B cell (primary cell): Measurements from ENCODE around the gene KCNIP2. TPM values are rescaled to one million over a fixed set of nuclear protein-coding genes. Genes with fewer than 3 reads are reported as not detected.

Source experiments
- ATAC-seq: fragments of 200-7000 bp; cut with Tn5 transposase; one replicate; pipeline ENCODE4 v1.10.0; 2021; ENCODE audit warnings: low read depth, mild to moderate bottlenecking, moderate number of reproducible peaks, moderate library complexity
- CTCF ChIA-PET: fragments of 350-600 bp; sonication (Branson Sonifier 250); formaldehyde crosslinking; loops from one replicate; lab custom pipeline; 2021; ENCODE audit warnings: antibody characterized with exemption, inconsistent platforms; lab: Charles Lee
- POLR2A ChIA-PET: fragments of 350-600 bp; sonication (Branson Sonifier 250); formaldehyde crosslinking; loops from one replicate; lab custom pipeline; 2021; ENCODE audit warnings: antibody characterized with exemption; lab: Charles Lee
- DNase-seq: peaks from one replicate; pipeline ENCODE4 v3.0.0; 2013
- H2AFZ ChIP-seq: 2 replicates; pipeline ENCODE4 v1.6.1; 2012; ENCODE audit warnings: mild to moderate bottlenecking, low read depth, low read length; ENCODE audit not compliant: insufficient read depth, poor library complexity, severe bottlenecking
- H3K27ac ChIP-seq, 2 donors: 1 replicate in 1 of 2; 2 replicates in 1 of 2; pipeline ENCODE4 v1.5.1; 2012 to 2013; ENCODE audit warnings: low read length in 2 of 2, mild to moderate bottlenecking in 2 of 2, moderate library complexity in 1 of 2
- H3K27me3 ChIP-seq, 4 experiments: fragments of 200-600 bp in 1 of 4; sonication (generic) in 1 of 4; replicated peaks in 1 of 4; 1 replicate in 2 of 4; 2 replicates in 2 of 4; pipeline versions ENCODE4 v1.6.1 to v1.7.0; 2013 to 2016; ENCODE audit warnings: low read length in 3 of 4, mild to moderate bottlenecking in 2 of 4, mixed read lengths in 1 of 4, moderate library complexity in 1 of 4; ENCODE audit not compliant: insufficient read depth in 4 of 4, control insufficient read depth in 3 of 4; ENCODE audit errors: control extremely low read depth in 1 of 4
- H3K36me3 ChIP-seq, 2 experiments: replicated peaks in 1 of 2; 1 replicate in 1 of 2; 2 replicates in 1 of 2; pipeline versions ENCODE4 v1.6.1 to v1.7.1; 2013; ENCODE audit warnings: low read length in 1 of 2; ENCODE audit not compliant: insufficient read depth in 2 of 2, control insufficient read depth in 1 of 2; ENCODE audit errors: control extremely low read depth in 1 of 2, extremely low read depth in 1 of 2
- H3K4me1 ChIP-seq, 2 donors: fragments of 200-600 bp in 1 of 2; sonication (generic) in 1 of 2; 1 replicate in 1 of 2; 2 replicates in 1 of 2; pipeline versions ENCODE4 v1.5.1 to v1.6.1; 2013 to 2017; ENCODE audit warnings: low read length in 2 of 2; ENCODE audit not compliant: control insufficient read depth in 2 of 2, insufficient read depth in 2 of 2
- H3K4me2 ChIP-seq: replicated peaks from 2 replicates; pipeline ENCODE3; 2012; ENCODE audit warnings: mild to moderate bottlenecking, low read depth, low read length; ENCODE audit not compliant: poor library complexity, severe bottlenecking
- H3K4me3 ChIP-seq, 5 experiments: fragments of 200-600 bp in 1 of 5; sonication (generic) in 1 of 5; 1 replicate in 3 of 5; 2 replicates in 2 of 5; pipeline versions ENCODE4 v1.5.1 to v1.7.0; 2011 to 2016; ENCODE audit warnings: low read length in 4 of 5, mild to moderate bottlenecking in 4 of 5, low read depth in 2 of 5, control low read depth in 1 of 5, moderate library complexity in 1 of 5; ENCODE audit not compliant: insufficient read depth in 1 of 5; ENCODE audit errors: control extremely low read depth in 1 of 5, extremely low read depth in 1 of 5
- H3K79me2 ChIP-seq: fragments of 200-600 bp; sonication (generic); one replicate; pipeline ENCODE4 v1.6.0; 2016; ENCODE audit warnings: low read length; ENCODE audit not compliant: control insufficient read depth, insufficient read depth
- H3K9ac ChIP-seq: fragments of 200-600 bp; sonication (generic); 2 replicates; pipeline ENCODE4 v1.6.1; 2017; ENCODE audit warnings: mild to moderate bottlenecking, low read length, moderate library complexity
- H3K9me3 ChIP-seq, 3 donors: one replicate each; pipeline versions ENCODE4 v1.6.1 to v1.7.1; 2013; ENCODE audit warnings: low read length in 2 of 3; ENCODE audit not compliant: control insufficient read depth in 2 of 3, insufficient read depth in 1 of 3; ENCODE audit errors: control extremely low read depth in 1 of 3
- H4K20me1 ChIP-seq: 2 replicates; pipeline ENCODE4 v1.6.0; 2012; ENCODE audit warnings: mild to moderate bottlenecking, low read length; ENCODE audit not compliant: insufficient read depth, control insufficient read depth, poor library complexity, severe bottlenecking
- H3K27ac Mint-ChIP-seq: one replicate; pipeline ENCODE4 v1.8.0; 2021; ENCODE audit warnings: mixed read lengths
- H3K27me3 Mint-ChIP-seq: one replicate; pipeline ENCODE4 v1.8.0; 2021; ENCODE audit warnings: mixed read lengths
- H3K4me1 Mint-ChIP-seq: one replicate; pipeline ENCODE4 v1.8.0; 2021; ENCODE audit warnings: mixed read lengths
- H3K4me3 Mint-ChIP-seq: one replicate; pipeline ENCODE4 v1.8.0; 2021; ENCODE audit warnings: mixed read lengths
- H3K9me3 Mint-ChIP-seq: one replicate; pipeline ENCODE4 v1.8.0; 2022; ENCODE audit warnings: mixed read lengths; ENCODE audit not compliant: insufficient read depth
- EZH2 ChIP-seq: IDR thresholded peaks from 2 replicates; pipeline ENCODE4 v1.6.1; 2012; ENCODE audit warnings: borderline replicate concordance, low read depth, mild to moderate bottlenecking, moderate library complexity, low read length; ENCODE audit not compliant: insufficient read depth, poor library complexity, severe bottlenecking
- WGBS: methylation state at CpG from one replicate; pipeline ENCODE4 v1.1.5; 2013; ENCODE audit warnings: missing lambda C conversion rate; ENCODE audit not compliant: insufficient coverage; 5-methylcytosine and 5-hydroxymethylcytosine counted together
- intact Hi-C: fragments of 100-400 bp; cut with micrococcal nuclease; formaldehyde crosslinking; loops from one replicate; pipeline ENCODE4 v1.10.0; 2022
- polyA plus RNA-seq: library from polyadenylated mRNA; depleted of rRNA; stranded (reverse); fragments of >200 nt; gene quantifications from 2 replicates; pipeline ENCODE4 v1.2.3, GENCODE V29; 2012
- total RNA-seq, 2 donors: library from RNA; stranded (reverse); fragments of 120-200 nt in 1 of 2; gene quantifications; 1 replicate in 1 of 2; 2 replicates in 1 of 2; pipeline versions ENCODE4 v1.2.3 to v1.2.4, GENCODE V29; 2013 to 2022
- TF ChIP-seq, protein P1 (sequence below): fragments of 200-600 bp; IDR thresholded peaks from one replicate; pipeline ENCODE4 v1.8.0; 2022; ENCODE audit warnings: antibody characterized with exemption, mild to moderate bottlenecking

The KCNIP2 gene
- total and polyA plus RNA-seq, 2 donors (not counting 1 experiment from before 2014, with no cell fraction given): 3.5 to 34.7 TPM

DNA sequence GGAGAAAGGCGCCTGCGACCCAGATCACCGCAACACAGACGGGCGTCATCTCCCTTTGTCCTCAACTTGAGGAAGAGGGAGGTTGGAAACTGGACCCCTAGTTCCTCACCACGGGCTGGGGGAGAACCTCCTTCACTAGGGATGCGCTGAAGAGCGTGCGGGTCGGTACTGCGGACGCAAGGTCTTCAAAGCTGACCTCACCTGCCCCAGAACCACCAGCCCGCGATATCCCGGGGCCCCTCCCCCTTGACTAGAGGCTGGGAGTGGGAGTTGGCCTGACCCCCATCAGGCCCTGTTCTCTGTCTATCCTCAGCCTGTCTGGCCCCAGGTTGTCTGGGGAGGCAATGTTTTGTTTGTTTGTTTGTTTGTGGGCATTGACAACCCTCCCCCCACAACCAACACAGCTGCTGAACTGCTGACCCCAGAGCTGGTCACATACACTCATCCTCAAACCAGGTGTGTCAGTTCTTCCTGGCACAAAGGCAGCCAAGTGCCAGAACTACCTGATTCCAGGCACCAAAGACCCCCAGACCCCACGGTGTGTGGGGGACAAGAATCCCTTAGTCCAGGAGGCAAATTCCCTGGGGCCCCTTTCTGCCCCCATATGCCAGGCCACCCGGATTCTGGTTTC lies 63.3 kb downstream of the KCNIP2 start:
- WGBS: 39% methylated on average over 5 of the region's 17 CpGs
- peaks cover 24% of the 10 kb centered on the region for H3K79me2 ChIP-seq
- peak overlapping the region; percentile 72 for H3K9ac ChIP-seq
- peaks cover 0 to 9% of the 10 kb centered on the region in 2 experiments for H3K36me3 ChIP-seq
- TF ChIP-seq EZH2: no peak
- TF ChIP-seq, protein P1, sequence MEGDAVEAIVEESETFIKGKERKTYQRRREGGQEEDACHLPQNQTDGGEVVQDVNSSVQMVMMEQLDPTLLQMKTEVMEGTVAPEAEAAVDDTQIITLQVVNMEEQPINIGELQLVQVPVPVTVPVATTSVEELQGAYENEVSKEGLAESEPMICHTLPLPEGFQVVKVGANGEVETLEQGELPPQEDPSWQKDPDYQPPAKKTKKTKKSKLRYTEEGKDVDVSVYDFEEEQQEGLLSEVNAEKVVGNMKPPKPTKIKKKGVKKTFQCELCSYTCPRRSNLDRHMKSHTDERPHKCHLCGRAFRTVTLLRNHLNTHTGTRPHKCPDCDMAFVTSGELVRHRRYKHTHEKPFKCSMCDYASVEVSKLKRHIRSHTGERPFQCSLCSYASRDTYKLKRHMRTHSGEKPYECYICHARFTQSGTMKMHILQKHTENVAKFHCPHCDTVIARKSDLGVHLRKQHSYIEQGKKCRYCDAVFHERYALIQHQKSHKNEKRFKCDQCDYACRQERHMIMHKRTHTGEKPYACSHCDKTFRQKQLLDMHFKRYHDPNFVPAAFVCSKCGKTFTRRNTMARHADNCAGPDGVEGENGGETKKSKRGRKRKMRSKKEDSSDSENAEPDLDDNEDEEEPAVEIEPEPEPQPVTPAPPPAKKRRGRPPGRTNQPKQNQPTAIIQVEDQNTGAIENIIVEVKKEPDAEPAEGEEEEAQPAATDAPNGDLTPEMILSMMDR: peak; percentile 34
- CTCF ChIA-PET: interaction anchor here (1.0 to 5.0 kb wide), 11 partner anchors 10 to 566 kb away, joined by 3 to 48 read pairs (median 7); partner anchors contain the start of gene OGA
- H3K4me3 ChIP-seq: peak overlapping the region; percentile 36 to 77 (median 57)
- peaks cover 0 to 37% (median 19%) of the 10 kb centered on the region in 4 experiments for H3K27me3 ChIP-seq
- H3K4me1 ChIP-seq: peaks cover 42 to 66% of the 10 kb centered on the region in 2 donors
- ATAC-seq (no peak), DNase-seq (no peak)
- no peaks in the 10 kb centered on the region for H3K9me3 Mint-ChIP-seq
- peaks cover 0 to 15% (median 0%) of the 10 kb centered on the region in 3 donors for H3K9me3 ChIP-seq
- intact Hi-C loops: loop anchor here (1.0 to 5.0 kb wide), 5 partner anchors 14 to 293 kb away; partner anchors contain the start of genes DPCD, FBXW4 and POLL
- no peak overlapping the region for H3K27ac ChIP-seq
- peaks cover 52% of the 10 kb centered on the region for H4K20me1 ChIP-seq
- peak overlapping the region; percentile 32 for H3K27ac Mint-ChIP-seq
- peaks cover 20% of the 10 kb centered on the region for H3K27me3 Mint-ChIP-seq
- peaks cover 67% of the 10 kb centered on the region for H3K4me1 Mint-ChIP-seq
- POLR2A ChIA-PET: no interaction called here
- peak overlapping the region; percentile 91 for H3K4me3 Mint-ChIP-seq
- peak overlapping the region; percentile 72 for H2AFZ ChIP-seq
- H3K4me2 ChIP-seq: peak overlapping the region; percentile 92
